CD4-positive, alpha-beta T cell treated with Interleukin-2 at 100 ng/mL for 4 hours (primary cell): ENCODE results near the gene STK32B.
"Not testable (repeated sequence)": the region's sequence is repeated elsewhere in the genome, so short reads cannot be mapped to it uniquely, and the experiment has no call there.

Experiments used
- DNase-seq: peaks from one replicate; pipeline ENCODE4 v3.0.0-alpha.2; 2020; ENCODE audit warnings: low spot score

Gene STK32B

GRCh38 chr4:5395781-5396180 is 344.5 kb downstream of the STK32B start:
- no peak for DNase-seq

GRCh38 chr4:5398056-5398455 is 346.8 kb downstream of the STK32B start:
- no peak for DNase-seq

- DNase-seq = no peak
These were observed 347.8 kb downstream of the STK32B start for GRCh38 chr4:5399124-5399523.

GRCh38 chr4:5399790-5400421 is 348.6 kb downstream of the STK32B start:
- DNase-seq = no peak

- no peak for DNase-seq
These were observed 352.6 kb downstream of the STK32B start for GRCh38 chr4:5403746-5404497.

- no peak for DNase-seq
These were observed 358.0 kb downstream of the STK32B start for GRCh38 chr4:5409237-5409636.

GRCh38 chr4:5409972-5410618 is 358.8 kb downstream of the STK32B start:
- no peak for DNase-seq

GRCh38 chr4:5412296-5412695 is 361.0 kb downstream of the STK32B start:
- DNase-seq = no peak

GRCh38 chr4:5412751-5413150 is 361.5 kb downstream of the STK32B start:
- DNase-seq = no peak

- no peak for DNase-seq
These were observed 365.4 kb downstream of the STK32B start for GRCh38 chr4:5416637-5417036.

- no peak for DNase-seq
These were observed 369.0 kb downstream of the STK32B start for GRCh38 chr4:5420266-5420665.

- DNase-seq = no peak
These were observed 370.1 kb downstream of the STK32B start for GRCh38 chr4:5421416-5421815.

GRCh38 chr4:5422195-5422594 is 370.9 kb downstream of the STK32B start:
- no peak for DNase-seq

- no peak for DNase-seq
These were observed 372.4 kb downstream of the STK32B start for GRCh38 chr4:5423670-5424069.

- no peak for DNase-seq
These were observed 372.9 kb downstream of the STK32B start for GRCh38 chr4:5424211-5424610.

GRCh38 chr4:5424901-5425300 is 373.6 kb downstream of the STK32B start:
- DNase-seq = no peak

GRCh38 chr4:5429747-5430146 is 378.5 kb downstream of the STK32B start:
- DNase-seq = no peak

- DNase-seq = no peak
These were observed 381.9 kb downstream of the STK32B start for GRCh38 chr4:5433196-5433595.

- DNase-seq = no peak
These were observed 383.9 kb downstream of the STK32B start for GRCh38 chr4:5435201-5435600.

GRCh38 chr4:5435823-5436222 is 384.5 kb downstream of the STK32B start:
- DNase-seq = no peak

- DNase-seq = not testable (repeated sequence)
These were observed 392.9 kb downstream of the STK32B start for GRCh38 chr4:5443976-5444802.

- no peak for DNase-seq
These were observed 393.7 kb downstream of the STK32B start for GRCh38 chr4:5444918-5445517.
